OCI-LY1 (cell line): Measurements from ENCODE around the gene FAM228A.

ENCODE experiments used
- CTCF ChIP-seq: fragments of 200-600 bp; sonication (generic), shearing (Covaris generic); IDR thresholded peaks from 2 replicates; pipeline ENCODE4 v1.5.1; 2017; ENCODE audit warnings: mild to moderate bottlenecking, antibody characterized with exemption, low read length, moderate library complexity, mixed read lengths
- EZH2 ChIP-seq: fragments of 200-600 bp; sonication (generic), shearing (Covaris generic); IDR thresholded peaks from 2 replicates; pipeline ENCODE4 v1.8.0; 2017; ENCODE audit warnings: borderline replicate concordance, mixed run types, mild to moderate bottlenecking, antibody characterized with exemption, low read length, moderate library complexity, mixed read lengths

- TF ChIP-seq CTCF (no peak), EZH2 (no peak)
Observed at GRCh38 chr2:24200799-24201198, 25.9 kb downstream of the FAM228A start.
